ENCODE results near the gene RHOXF1. TPM values are rescaled to one million over a fixed set of nuclear protein-coding genes. Genes with fewer than 3 reads are reported as not detected.
"Not testable (repeated sequence)": the region's sequence is repeated elsewhere in the genome, so short reads cannot be mapped to it uniquely, and the experiment has no call there.

Gene RHOXF1
- total and polyA plus RNA-seq, 2 experiments from 2014 or later, result 1.7 to 2.8 TPM

GRCh38 chrX:120144178-120144844 lies 28.6 kb upstream of the RHOXF1 start:
- Histone ChIP-seq H3K4me1 (ENCODE audit: low read depth) (no peaks in the 10 kb centered on the region), H3K36me3 (no peaks in the 10 kb centered on the region), H3K27ac (no peak overlapping the region), H3K27me3 (no peaks in the 10 kb centered on the region), H3K4me3 (no peak overlapping the region), H3K9me3 (ENCODE audit: low read depth) (no peaks in the 10 kb centered on the region)
- peak in 1 of 2 donors; percentile 41 for DNase-seq (ENCODE audit: low read depth in 1 of 2, low spot score in 1 of 2)
- TF ChIP-seq CTCF (IDR thresholded peaks at IDR 0.05; ENCODE audit: low read depth, low read length), result no peak

GRCh38 chrX:120140293-120140981 lies 24.7 kb upstream of the RHOXF1 start:
- no peak overlapping the region for H3K27ac ChIP-seq
- H3K36me3 ChIP-seq, result no peaks in the 10 kb centered on the region
- DNase-seq (ENCODE audit: low read depth in 1 of 2, low spot score in 1 of 2), result no peak
- no peaks in the 10 kb centered on the region for H3K27me3 ChIP-seq
- no peak for TF ChIP-seq CTCF (IDR thresholded peaks at IDR 0.05; ENCODE audit: low read depth, low read length)
- H3K4me3 ChIP-seq, result no peak overlapping the region
- no peaks in the 10 kb centered on the region for H3K4me1 ChIP-seq (ENCODE audit: low read depth)
- H3K9me3 ChIP-seq (ENCODE audit: low read depth), result no peaks in the 10 kb centered on the region

GRCh38 chrX:120137439-120137838 lies 21.7 kb upstream of the RHOXF1 start:
- no peak overlapping the region for H3K27ac ChIP-seq
- H3K27me3 ChIP-seq, result no peaks in the 10 kb centered on the region
- peak; percentile 4 for TF ChIP-seq CTCF (IDR thresholded peaks at IDR 0.05; ENCODE audit: low read depth, low read length)
- no peaks in the 10 kb centered on the region for H3K36me3 ChIP-seq
- H3K4me3 ChIP-seq, result no peak overlapping the region
- no peaks in the 10 kb centered on the region for H3K4me1 ChIP-seq (ENCODE audit: low read depth)
- DNase-seq (ENCODE audit: low read depth in 1 of 2, low spot score in 1 of 2), result no peak
- no peaks in the 10 kb centered on the region for H3K9me3 ChIP-seq (ENCODE audit: low read depth)

- H3K27ac ChIP-seq, result no peak overlapping the region
- DNase-seq (ENCODE audit: low read depth in 1 of 2, low spot score in 1 of 2), result no peak
- TF ChIP-seq CTCF (IDR thresholded peaks at IDR 0.05; ENCODE audit: low read depth, low read length), result no peak
- H3K27me3 ChIP-seq, result no peaks in the 10 kb centered on the region
- no peak overlapping the region for H3K4me3 ChIP-seq
- no peaks in the 10 kb centered on the region for H3K4me1 ChIP-seq (ENCODE audit: low read depth)
- no peaks in the 10 kb centered on the region for H3K9me3 ChIP-seq (ENCODE audit: low read depth)
- H3K36me3 ChIP-seq, result no peaks in the 10 kb centered on the region
These were observed 21.1 kb upstream of the RHOXF1 start for GRCh38 chrX:120136840-120137239.

GRCh38 chrX:120136128-120136527 lies 20.4 kb upstream of the RHOXF1 start:
- Histone ChIP-seq H3K4me3 (no peak overlapping the region), H3K27ac (no peak overlapping the region), H3K9me3 (ENCODE audit: low read depth) (no peaks in the 10 kb centered on the region), H3K4me1 (ENCODE audit: low read depth) (no peaks in the 10 kb centered on the region), H3K36me3 (no peaks in the 10 kb centered on the region), H3K27me3 (no peaks in the 10 kb centered on the region)
- TF ChIP-seq CTCF (IDR thresholded peaks at IDR 0.05; ENCODE audit: low read depth, low read length), result no peak
- no peak for DNase-seq (ENCODE audit: low read depth in 1 of 2, low spot score in 1 of 2)

- H3K27me3 ChIP-seq; H3K36me3 ChIP-seq; DNase-seq (ENCODE audit: low read depth in 1 of 2, low spot score in 1 of 2); H3K9me3 ChIP-seq (ENCODE audit: low read depth); H3K4me1 ChIP-seq (ENCODE audit: low read depth); H3K4me3 ChIP-seq; H3K27ac ChIP-seq: not testable (repeated sequence)
These were observed 12.7 kb upstream of the RHOXF1 start for GRCh38 chrX:120128306-120128846.
